B cell (primary cell): ENCODE data around the gene FLNB. TPM values are rescaled to one million over a fixed set of nuclear protein-coding genes. Genes with fewer than 3 reads are reported as not detected.

Experiments
- ATAC-seq: fragments of 200-7000 bp; cut with Tn5 transposase; one replicate; pipeline ENCODE4 v1.10.0; 2021; ENCODE audit warnings: low read depth, mild to moderate bottlenecking, moderate number of reproducible peaks, moderate library complexity
- CTCF ChIA-PET: fragments of 350-600 bp; sonication (Branson Sonifier 250); formaldehyde crosslinking; loops from one replicate; lab custom pipeline; 2021; ENCODE audit warnings: antibody characterized with exemption, inconsistent platforms; lab: Charles Lee
- POLR2A ChIA-PET: fragments of 350-600 bp; sonication (Branson Sonifier 250); formaldehyde crosslinking; loops from one replicate; lab custom pipeline; 2021; ENCODE audit warnings: antibody characterized with exemption; lab: Charles Lee
- DNase-seq: peaks from one replicate; pipeline ENCODE4 v3.0.0; 2013
- H2AFZ ChIP-seq: 2 replicates; pipeline ENCODE4 v1.6.1; 2012; ENCODE audit warnings: mild to moderate bottlenecking, low read depth, low read length; ENCODE audit not compliant: insufficient read depth, poor library complexity, severe bottlenecking
- H3K27ac ChIP-seq, 2 donors: 1 replicate in 1 of 2; 2 replicates in 1 of 2; pipeline ENCODE4 v1.5.1; 2012 to 2013; ENCODE audit warnings: low read length in 2 of 2, mild to moderate bottlenecking in 2 of 2, moderate library complexity in 1 of 2
- H3K27me3 ChIP-seq, 4 experiments: fragments of 200-600 bp in 1 of 4; sonication (generic) in 1 of 4; replicated peaks in 1 of 4; 1 replicate in 2 of 4; 2 replicates in 2 of 4; pipeline versions ENCODE4 v1.6.1 to v1.7.0; 2013 to 2016; ENCODE audit warnings: low read length in 3 of 4, mild to moderate bottlenecking in 2 of 4, mixed read lengths in 1 of 4, moderate library complexity in 1 of 4; ENCODE audit not compliant: insufficient read depth in 4 of 4, control insufficient read depth in 3 of 4; ENCODE audit errors: control extremely low read depth in 1 of 4
- H3K36me3 ChIP-seq, 2 experiments: replicated peaks in 1 of 2; 1 replicate in 1 of 2; 2 replicates in 1 of 2; pipeline versions ENCODE4 v1.6.1 to v1.7.1; 2013; ENCODE audit warnings: low read length in 1 of 2; ENCODE audit not compliant: insufficient read depth in 2 of 2, control insufficient read depth in 1 of 2; ENCODE audit errors: control extremely low read depth in 1 of 2, extremely low read depth in 1 of 2
- H3K4me1 ChIP-seq, 2 donors: fragments of 200-600 bp in 1 of 2; sonication (generic) in 1 of 2; 1 replicate in 1 of 2; 2 replicates in 1 of 2; pipeline versions ENCODE4 v1.5.1 to v1.6.1; 2013 to 2017; ENCODE audit warnings: low read length in 2 of 2; ENCODE audit not compliant: control insufficient read depth in 2 of 2, insufficient read depth in 2 of 2
- H3K4me2 ChIP-seq: replicated peaks from 2 replicates; pipeline ENCODE3; 2012; ENCODE audit warnings: mild to moderate bottlenecking, low read depth, low read length; ENCODE audit not compliant: poor library complexity, severe bottlenecking
- H3K4me3 ChIP-seq, 5 experiments: fragments of 200-600 bp in 1 of 5; sonication (generic) in 1 of 5; 1 replicate in 3 of 5; 2 replicates in 2 of 5; pipeline versions ENCODE4 v1.5.1 to v1.7.0; 2011 to 2016; ENCODE audit warnings: low read length in 4 of 5, mild to moderate bottlenecking in 4 of 5, low read depth in 2 of 5, control low read depth in 1 of 5, moderate library complexity in 1 of 5; ENCODE audit not compliant: insufficient read depth in 1 of 5; ENCODE audit errors: control extremely low read depth in 1 of 5, extremely low read depth in 1 of 5
- H3K79me2 ChIP-seq: fragments of 200-600 bp; sonication (generic); one replicate; pipeline ENCODE4 v1.6.0; 2016; ENCODE audit warnings: low read length; ENCODE audit not compliant: control insufficient read depth, insufficient read depth
- H3K9ac ChIP-seq: fragments of 200-600 bp; sonication (generic); 2 replicates; pipeline ENCODE4 v1.6.1; 2017; ENCODE audit warnings: mild to moderate bottlenecking, low read length, moderate library complexity
- H3K9me3 ChIP-seq, 3 donors: one replicate each; pipeline versions ENCODE4 v1.6.1 to v1.7.1; 2013; ENCODE audit warnings: low read length in 2 of 3; ENCODE audit not compliant: control insufficient read depth in 2 of 3, insufficient read depth in 1 of 3; ENCODE audit errors: control extremely low read depth in 1 of 3
- H4K20me1 ChIP-seq: 2 replicates; pipeline ENCODE4 v1.6.0; 2012; ENCODE audit warnings: mild to moderate bottlenecking, low read length; ENCODE audit not compliant: insufficient read depth, control insufficient read depth, poor library complexity, severe bottlenecking
- H3K27ac Mint-ChIP-seq: one replicate; pipeline ENCODE4 v1.8.0; 2021; ENCODE audit warnings: mixed read lengths
- H3K27me3 Mint-ChIP-seq: one replicate; pipeline ENCODE4 v1.8.0; 2021; ENCODE audit warnings: mixed read lengths
- H3K4me1 Mint-ChIP-seq: one replicate; pipeline ENCODE4 v1.8.0; 2021; ENCODE audit warnings: mixed read lengths
- H3K4me3 Mint-ChIP-seq: one replicate; pipeline ENCODE4 v1.8.0; 2021; ENCODE audit warnings: mixed read lengths
- H3K9me3 Mint-ChIP-seq: one replicate; pipeline ENCODE4 v1.8.0; 2022; ENCODE audit warnings: mixed read lengths; ENCODE audit not compliant: insufficient read depth
- EZH2 ChIP-seq: IDR thresholded peaks from 2 replicates; pipeline ENCODE4 v1.6.1; 2012; ENCODE audit warnings: borderline replicate concordance, low read depth, mild to moderate bottlenecking, moderate library complexity, low read length; ENCODE audit not compliant: insufficient read depth, poor library complexity, severe bottlenecking
- WGBS: methylation state at CpG from one replicate; pipeline ENCODE4 v1.1.5; 2013; ENCODE audit warnings: missing lambda C conversion rate; ENCODE audit not compliant: insufficient coverage; 5-methylcytosine and 5-hydroxymethylcytosine counted together
- intact Hi-C: fragments of 100-400 bp; cut with micrococcal nuclease; formaldehyde crosslinking; loops from one replicate; pipeline ENCODE4 v1.10.0; 2022
- polyA plus RNA-seq: library from polyadenylated mRNA; depleted of rRNA; stranded (reverse); fragments of >200 nt; gene quantifications from 2 replicates; pipeline ENCODE4 v1.2.3, GENCODE V29; 2012
- total RNA-seq, 2 donors: library from RNA; stranded (reverse); fragments of 120-200 nt in 1 of 2; gene quantifications; 1 replicate in 1 of 2; 2 replicates in 1 of 2; pipeline versions ENCODE4 v1.2.3 to v1.2.4, GENCODE V29; 2013 to 2022
- TF ChIP-seq, protein P1 (sequence below): fragments of 200-600 bp; IDR thresholded peaks from one replicate; pipeline ENCODE4 v1.8.0; 2022; ENCODE audit warnings: antibody characterized with exemption, mild to moderate bottlenecking

Gene FLNB
- total and polyA plus RNA-seq, 2 donors (not counting 1 experiment from before 2014, with no cell fraction given) = 25.5 to 28.3 TPM

DNA sequence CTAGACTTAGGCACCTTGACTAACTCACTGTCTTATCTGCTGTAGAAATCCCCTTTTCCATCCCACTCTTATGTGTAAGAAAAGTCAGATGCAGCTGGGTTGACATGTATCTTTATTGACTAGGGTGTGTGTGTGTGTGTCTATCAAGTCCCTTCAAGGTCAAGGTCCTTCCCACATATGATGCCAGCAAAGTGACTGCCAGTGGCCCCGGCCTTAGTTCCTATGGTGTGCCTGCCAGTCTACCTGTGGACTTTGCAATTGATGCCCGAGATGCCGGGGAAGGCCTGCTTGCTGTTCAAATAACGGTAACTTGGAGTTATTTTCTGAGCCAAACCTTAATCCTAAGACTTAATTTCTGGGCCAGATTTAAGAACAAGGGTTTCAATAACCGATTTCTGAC, 126.2 kb downstream of the FLNB start:
- 95% methylated on average over 3 of the region's 5 CpGs for WGBS
- no peaks in the 10 kb centered on the region for H3K27me3 Mint-ChIP-seq

DNA sequence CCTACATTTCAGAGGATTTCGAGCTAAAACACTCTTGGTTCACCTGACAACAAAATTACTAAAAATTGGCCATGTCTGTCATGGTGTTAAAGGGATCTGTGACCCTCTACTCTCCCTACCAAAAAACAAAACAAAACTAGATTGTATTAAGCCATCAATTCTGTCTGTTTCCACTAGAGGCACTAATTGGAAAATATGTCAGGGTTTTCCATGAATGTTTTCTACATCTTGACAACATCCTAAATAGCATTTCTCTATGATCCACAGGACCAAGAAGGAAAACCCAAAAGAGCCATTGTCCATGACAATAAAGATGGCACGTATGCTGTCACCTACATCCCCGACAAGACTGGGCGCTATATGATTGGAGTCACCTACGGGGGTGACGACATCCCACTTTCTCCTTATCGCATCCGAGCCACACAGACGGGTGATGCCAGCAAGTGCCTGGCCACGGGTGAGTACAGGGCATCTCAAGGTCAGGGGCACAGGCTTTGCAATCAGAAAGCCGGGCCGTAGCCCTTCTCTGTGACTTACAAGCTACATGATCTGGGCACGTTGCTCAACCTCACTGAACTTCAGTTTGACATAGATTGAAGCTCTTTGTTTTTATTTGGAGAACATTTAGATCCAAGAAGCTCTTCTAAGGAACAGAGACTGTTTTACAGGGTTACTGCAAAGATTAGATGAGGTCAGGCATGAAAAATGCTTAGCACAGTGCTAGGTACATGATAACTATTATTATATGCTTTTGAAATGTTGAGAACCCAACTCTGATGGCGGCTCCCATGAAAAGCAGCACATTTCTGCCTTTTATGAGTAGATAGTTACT, 127.7 kb downstream of the FLNB start:
- no peak overlapping the region for H3K27ac ChIP-seq
- no peak for DNase-seq
- 100% methylated on average over 12 of the region's 14 CpGs for WGBS
- no peak overlapping the region for H3K4me3 Mint-ChIP-seq
- peaks cover 0 to 61% of the 10 kb centered on the region in 2 experiments for H3K36me3 ChIP-seq
- H3K79me2 ChIP-seq = no peaks in the 10 kb centered on the region
- no peak for TF ChIP-seq EZH2
- TF ChIP-seq, protein P1, sequence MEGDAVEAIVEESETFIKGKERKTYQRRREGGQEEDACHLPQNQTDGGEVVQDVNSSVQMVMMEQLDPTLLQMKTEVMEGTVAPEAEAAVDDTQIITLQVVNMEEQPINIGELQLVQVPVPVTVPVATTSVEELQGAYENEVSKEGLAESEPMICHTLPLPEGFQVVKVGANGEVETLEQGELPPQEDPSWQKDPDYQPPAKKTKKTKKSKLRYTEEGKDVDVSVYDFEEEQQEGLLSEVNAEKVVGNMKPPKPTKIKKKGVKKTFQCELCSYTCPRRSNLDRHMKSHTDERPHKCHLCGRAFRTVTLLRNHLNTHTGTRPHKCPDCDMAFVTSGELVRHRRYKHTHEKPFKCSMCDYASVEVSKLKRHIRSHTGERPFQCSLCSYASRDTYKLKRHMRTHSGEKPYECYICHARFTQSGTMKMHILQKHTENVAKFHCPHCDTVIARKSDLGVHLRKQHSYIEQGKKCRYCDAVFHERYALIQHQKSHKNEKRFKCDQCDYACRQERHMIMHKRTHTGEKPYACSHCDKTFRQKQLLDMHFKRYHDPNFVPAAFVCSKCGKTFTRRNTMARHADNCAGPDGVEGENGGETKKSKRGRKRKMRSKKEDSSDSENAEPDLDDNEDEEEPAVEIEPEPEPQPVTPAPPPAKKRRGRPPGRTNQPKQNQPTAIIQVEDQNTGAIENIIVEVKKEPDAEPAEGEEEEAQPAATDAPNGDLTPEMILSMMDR = peak; percentile 21
- no peaks in the 10 kb centered on the region for H3K27me3 ChIP-seq
- no peak for ATAC-seq
- H3K27ac Mint-ChIP-seq = peak overlapping the region; percentile 26
- H2AFZ ChIP-seq = no peak overlapping the region
- ChIA-PET POLR2A (no interaction called here), CTCF (interaction anchor here (1.4 to 1.9 kb wide), 2 partner anchors 19 to 24 kb away, joined by 3 to 9 read pairs; no protein-coding TSS in a partner anchor)
- no peak overlapping the region for H3K4me3 ChIP-seq
- H4K20me1 ChIP-seq = no peaks in the 10 kb centered on the region
- no peaks in the 10 kb centered on the region for H3K9me3 ChIP-seq
- H3K4me1 ChIP-seq = peaks cover 0 to 3% of the 10 kb centered on the region in 2 donors
- H3K4me2 ChIP-seq = no peak overlapping the region
- H3K9me3 Mint-ChIP-seq = no peaks in the 10 kb centered on the region
- H3K4me1 Mint-ChIP-seq = peaks cover 2% of the 10 kb centered on the region
- no peaks in the 10 kb centered on the region for H3K27me3 Mint-ChIP-seq
- no peak overlapping the region for H3K9ac ChIP-seq
- intact Hi-C loops = no loop called here

More for the DNA sequence above, 126.2 kb downstream of the FLNB start:
- no peaks in the 10 kb centered on the region for H3K9me3 Mint-ChIP-seq
- intact Hi-C loops = no loop called here
- Histone ChIP-seq H3K36me3 (peaks cover 0 to 54% of the 10 kb centered on the region in 2 experiments), H4K20me1 (no peaks in the 10 kb centered on the region), H3K4me2 (no peak overlapping the region), H3K9ac (no peak overlapping the region), H3K9me3 (no peaks in the 10 kb centered on the region), H2AFZ (no peak overlapping the region), H3K79me2 (no peaks in the 10 kb centered on the region), H3K27me3 (no peaks in the 10 kb centered on the region), H3K27ac (no peak overlapping the region), H3K4me3 (no peak overlapping the region), H3K4me1 (peaks cover 0 to 3% of the 10 kb centered on the region in 2 donors)
- no peak overlapping the region for H3K27ac Mint-ChIP-seq
- DNase-seq (no peak), ATAC-seq (no peak)
- ChIA-PET CTCF (interaction anchor here (1.4 kb wide), 2 partner anchors 22 to 43 kb away, joined by 3 read pairs; no protein-coding TSS in a partner anchor), POLR2A (no interaction called here)
- no peak for TF ChIP-seq EZH2
- TF ChIP-seq, protein P1 = no peak
- H3K4me1 Mint-ChIP-seq = peaks cover 2% of the 10 kb centered on the region
- no peak overlapping the region for H3K4me3 Mint-ChIP-seq
